T-helper 17 cell (primary cell): ENCODE results near the gene NAIF1. TPM values are rescaled to one million over a fixed set of nuclear protein-coding genes. Genes with fewer than 3 reads are reported as not detected.
"Not testable (repeated sequence)": the region's sequence is repeated elsewhere in the genome, so short reads cannot be mapped to it uniquely, and the experiment has no call there.

Experiments used
- ATAC-seq: fragments of 150-1000 bp; cut with Tn5 transposase; 2 replicates; pipeline ENCODE4 v1.10.0; 2021; ENCODE audit warnings: mild to moderate bottlenecking, moderate library complexity
- DNase-seq, 3 donors: peaks; one replicate each; pipeline versions ENCODE4 v3.0.0 to v3.0.0-alpha.2; 2020 to 2021
- H3K9me3 ChIP-seq: one replicate; pipeline ENCODE4 v1.7.0; 2013; ENCODE audit warnings: low read length, mild to moderate bottlenecking; ENCODE audit not compliant: control insufficient read depth, poor library complexity, severe bottlenecking
- H3K27ac Mint-ChIP-seq: one replicate; pipeline ENCODE4 v1.8.0; 2022; ENCODE audit warnings: mild to moderate bottlenecking, moderate library complexity, mixed read lengths
- H3K27me3 Mint-ChIP-seq: one replicate; pipeline ENCODE4 v1.8.0; 2022; ENCODE audit warnings: mixed read lengths
- H3K36me3 Mint-ChIP-seq: one replicate; pipeline ENCODE4 v1.8.0; 2022; ENCODE audit warnings: low read depth, mixed read lengths
- H3K4me1 Mint-ChIP-seq: one replicate; pipeline ENCODE4 v1.8.0; 2022; ENCODE audit warnings: mild to moderate bottlenecking, mixed read lengths
- H3K4me3 Mint-ChIP-seq: one replicate; pipeline ENCODE4 v1.8.0; 2022; ENCODE audit warnings: mild to moderate bottlenecking, moderate library complexity, mixed read lengths
- total RNA-seq, 4 donors: library from RNA in 2 of 4; stranded (reverse) in 2 of 4; gene quantifications; one replicate each; pipeline ENCODE4 v1.2.3 and lab custom pipeline; 2022 to 2026

The NAIF1 gene
- total RNA-seq = 10 to 100 TPM; 11.6 to 15.2 TPM
- total RNA-seq (lab: John Stamatoyannopoulos, UW) = 17.3 to 18.0 reads per million in 2 donors

DNA sequence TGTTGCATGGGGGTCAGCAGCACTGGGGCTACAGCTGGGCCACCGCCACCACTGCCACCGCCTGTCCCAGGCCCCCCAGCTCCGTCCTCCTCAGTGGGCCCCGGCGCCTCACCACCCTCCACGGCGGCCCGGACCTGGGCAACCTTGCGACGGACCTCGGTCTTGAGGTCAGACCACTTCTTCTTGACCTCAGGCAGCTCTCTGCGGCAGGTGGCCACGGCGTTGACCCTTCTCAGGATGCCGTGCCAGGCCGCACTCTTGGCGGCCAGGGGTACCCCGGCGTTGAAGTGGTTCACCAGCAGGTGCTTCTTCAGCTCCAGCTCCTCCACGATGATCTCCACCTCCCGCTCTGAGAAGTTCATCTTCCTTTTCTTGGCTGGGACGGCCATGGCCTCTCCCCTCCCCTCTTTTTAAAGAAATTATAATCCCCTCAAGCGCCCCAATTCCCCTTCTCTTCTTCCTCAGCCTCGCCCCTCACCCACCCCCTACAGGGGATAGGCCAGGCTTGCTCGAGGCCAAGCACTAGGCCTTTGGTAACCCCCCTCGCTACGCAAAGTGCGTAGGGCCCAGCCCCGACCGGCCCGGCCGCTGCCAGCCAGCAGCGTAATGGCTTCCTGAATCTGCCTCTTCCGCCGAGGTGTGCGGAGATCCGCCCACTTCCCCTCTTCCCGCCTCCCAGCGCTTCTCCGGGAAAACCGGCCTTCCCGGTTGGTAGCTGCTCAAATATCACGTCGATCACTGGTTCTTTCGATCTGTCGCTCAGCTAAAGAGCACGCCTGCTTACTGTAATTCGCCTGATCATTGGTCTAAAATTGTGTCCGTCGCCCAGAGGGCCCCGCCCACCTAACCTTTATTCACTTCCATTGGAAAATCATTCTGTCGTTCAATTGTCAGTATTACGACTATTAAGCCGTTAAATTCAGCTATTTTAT lies at the start of gene NAIF1:
Gene NAIF1 (minus strand): TSS at position 608 of the 932 bp plus-strand sequence. CDS start 219 bp downstream, at position 389.
- Mint-ChIP-seq H3K4me1 (peaks cover 36% of the 10 kb centered on the region), H3K4me3 (peak within 1 kb of the TSS; percentile 82), H3K27ac (no peak within 1 kb of the TSS), H3K36me3 (no peaks in the 10 kb centered on the region), H3K27me3 (no peaks in the 10 kb centered on the region)
- no peaks in the 10 kb centered on the region for H3K9me3 ChIP-seq
- DNase-seq (peak; percentile 87 to 94 (median 93)), ATAC-seq (peak; percentile 75)

DNA sequence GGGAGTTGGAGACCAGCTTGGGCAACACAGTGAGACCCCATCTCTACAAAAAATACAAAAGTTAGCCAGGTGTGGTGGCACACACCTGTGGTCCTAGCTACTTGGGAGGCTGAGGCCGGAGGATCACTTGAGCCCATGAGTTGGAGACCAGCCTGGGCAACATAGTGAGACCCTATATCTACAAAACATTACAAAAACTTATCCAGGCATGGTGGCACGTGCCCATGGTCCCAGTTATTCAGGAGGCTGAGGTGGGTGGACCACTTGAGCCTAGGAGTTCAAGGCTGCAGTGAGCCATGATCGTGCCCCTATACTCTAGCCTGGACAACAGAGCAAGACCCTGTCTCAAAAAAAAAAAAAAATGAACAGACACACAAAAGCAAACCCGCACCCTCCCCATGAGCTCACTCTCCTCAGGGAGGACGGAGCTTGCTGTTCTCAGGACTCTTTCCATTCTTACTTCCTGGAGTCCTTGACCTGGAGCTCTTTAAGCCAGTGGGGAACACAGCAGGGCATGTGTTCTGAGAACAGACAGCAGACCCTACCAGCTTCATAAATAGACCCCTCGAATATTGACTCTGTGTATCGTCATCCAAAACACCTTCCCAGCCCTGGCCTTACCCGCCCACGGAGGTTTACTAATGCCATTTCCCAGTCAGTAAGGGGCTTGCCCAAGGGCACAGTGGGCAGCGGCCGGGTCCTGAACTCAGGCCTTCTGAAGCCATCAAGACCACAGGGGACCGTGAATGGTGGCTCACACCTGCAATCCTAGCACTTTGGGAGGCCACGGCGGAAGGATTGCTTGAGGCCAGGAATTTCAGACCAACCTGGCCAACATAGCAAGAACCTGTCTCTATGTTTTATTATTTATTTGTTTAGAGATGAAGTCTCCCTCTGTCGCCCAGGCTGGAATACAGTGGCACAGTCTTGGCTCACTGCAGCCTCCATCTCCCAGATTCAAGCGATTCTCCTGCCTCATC lies 49.3 kb upstream of the NAIF1 start:
- Mint-ChIP-seq H3K27ac (peak overlapping the region; percentile 84), H3K4me1 (peaks cover 8% of the 10 kb centered on the region), H3K4me3 (no peak overlapping the region), H3K27me3 (no peaks in the 10 kb centered on the region), H3K36me3 (no peaks in the 10 kb centered on the region)
- ATAC-seq = no peak
- DNase-seq = peak in 1 of 3 donors; percentile 4
- H3K9me3 ChIP-seq = no peaks in the 10 kb centered on the region

DNA sequence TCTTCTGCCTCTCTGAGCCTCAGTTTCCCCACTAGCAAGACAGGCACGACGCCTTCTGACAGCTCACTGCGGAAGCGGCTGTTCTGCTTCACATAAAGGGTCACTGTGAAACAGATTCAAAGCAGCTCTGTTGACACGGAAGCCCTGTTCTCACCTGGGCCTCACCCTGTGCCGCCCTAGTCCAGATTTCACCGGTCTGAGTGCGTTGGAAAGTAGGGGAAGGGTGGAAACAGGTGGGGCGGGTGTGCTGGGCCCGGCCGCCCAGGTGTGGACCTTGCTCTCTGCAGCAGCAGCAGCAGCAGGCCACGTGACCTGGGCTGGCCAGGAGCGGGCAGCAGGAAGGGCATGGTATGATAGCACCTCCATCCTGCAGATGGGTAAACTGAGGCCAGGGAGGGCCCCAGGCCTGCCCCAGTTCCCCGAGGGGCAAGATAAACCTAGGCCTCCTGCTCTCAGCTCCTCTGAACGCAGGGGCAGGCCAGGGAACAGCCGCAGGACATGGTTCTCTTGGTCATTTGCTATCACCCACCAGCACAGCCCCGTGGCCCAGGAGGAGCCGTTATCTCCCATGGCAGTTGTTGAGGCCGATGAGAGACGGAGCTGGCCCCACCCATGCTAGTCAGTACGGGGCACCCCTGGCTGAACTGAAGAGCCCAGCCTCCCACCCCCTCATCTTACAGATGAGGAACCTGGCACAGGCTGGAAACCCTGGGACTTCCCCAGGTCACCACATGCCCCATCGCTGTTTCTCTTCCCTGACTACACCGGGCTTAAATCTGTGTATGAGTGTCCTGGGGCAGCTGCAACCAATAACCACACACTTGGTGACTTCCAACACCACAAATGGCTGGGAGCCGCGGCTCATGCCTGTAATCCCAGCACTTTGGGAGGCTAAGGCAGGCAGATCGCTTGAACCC lies 48.3 kb upstream of the NAIF1 start:
- DNase-seq = peak in 1 of 3 donors; percentile 4

DNA sequence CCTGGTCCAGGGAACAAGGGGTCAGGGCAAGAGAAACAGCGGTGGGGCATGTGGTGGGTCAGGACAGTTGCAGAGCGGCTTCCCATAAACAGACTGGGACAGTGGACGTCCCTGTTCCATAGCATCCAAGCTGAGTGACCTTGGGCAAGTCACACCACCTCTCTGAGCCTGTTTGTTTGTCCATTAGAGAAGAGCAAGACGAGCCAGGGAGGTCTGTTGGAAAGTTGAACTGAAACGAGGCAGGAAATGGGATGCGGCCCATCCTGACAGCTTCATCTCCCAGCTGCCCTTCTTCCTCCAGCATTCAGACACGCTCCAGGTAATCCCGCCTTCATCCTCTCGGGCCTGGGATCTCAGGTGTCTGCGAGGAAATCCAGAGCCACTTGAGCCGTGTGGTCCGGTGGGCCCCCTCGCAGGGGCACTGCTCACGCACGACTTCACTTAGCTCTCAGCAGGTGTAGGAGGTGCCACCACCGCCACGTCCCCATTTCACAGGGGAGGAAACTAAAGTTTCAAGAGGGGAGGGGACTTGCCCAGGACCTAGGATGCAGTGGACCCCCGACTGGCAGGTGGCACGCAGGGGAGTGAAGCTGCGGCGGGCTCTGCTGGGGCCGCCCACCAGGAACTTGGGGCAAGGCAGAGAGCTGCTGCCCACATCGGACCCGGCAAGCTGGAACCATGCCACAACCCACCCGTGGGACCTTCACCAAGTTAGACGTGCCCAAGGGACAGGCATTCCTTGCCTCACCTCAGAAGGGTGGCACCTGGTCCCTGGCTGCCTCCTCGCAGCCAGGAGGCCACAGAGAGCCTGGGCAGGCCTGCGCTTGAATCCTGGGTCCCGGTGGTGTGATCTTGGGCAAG lies 47.4 kb upstream of the NAIF1 start:
- H3K9me3 ChIP-seq = no peaks in the 10 kb centered on the region
- no peak overlapping the region for H3K4me3 Mint-ChIP-seq
- DNase-seq (no peak), ATAC-seq (no peak)
- H3K27me3 Mint-ChIP-seq = no peaks in the 10 kb centered on the region
- no peak overlapping the region for H3K27ac Mint-ChIP-seq
- H3K36me3 Mint-ChIP-seq = peaks cover 2% of the 10 kb centered on the region
- H3K4me1 Mint-ChIP-seq = peaks cover 9% of the 10 kb centered on the region

More for the DNA sequence above, 48.3 kb upstream of the NAIF1 start:
- Mint-ChIP-seq H3K36me3 (no peaks in the 10 kb centered on the region), H3K27me3 (no peaks in the 10 kb centered on the region), H3K27ac (peak overlapping the region; percentile 59), H3K4me1 (peaks cover 8% of the 10 kb centered on the region), H3K4me3 (no peak overlapping the region)
- peak; percentile 65 for ATAC-seq
- H3K9me3 ChIP-seq = no peaks in the 10 kb centered on the region

DNA sequence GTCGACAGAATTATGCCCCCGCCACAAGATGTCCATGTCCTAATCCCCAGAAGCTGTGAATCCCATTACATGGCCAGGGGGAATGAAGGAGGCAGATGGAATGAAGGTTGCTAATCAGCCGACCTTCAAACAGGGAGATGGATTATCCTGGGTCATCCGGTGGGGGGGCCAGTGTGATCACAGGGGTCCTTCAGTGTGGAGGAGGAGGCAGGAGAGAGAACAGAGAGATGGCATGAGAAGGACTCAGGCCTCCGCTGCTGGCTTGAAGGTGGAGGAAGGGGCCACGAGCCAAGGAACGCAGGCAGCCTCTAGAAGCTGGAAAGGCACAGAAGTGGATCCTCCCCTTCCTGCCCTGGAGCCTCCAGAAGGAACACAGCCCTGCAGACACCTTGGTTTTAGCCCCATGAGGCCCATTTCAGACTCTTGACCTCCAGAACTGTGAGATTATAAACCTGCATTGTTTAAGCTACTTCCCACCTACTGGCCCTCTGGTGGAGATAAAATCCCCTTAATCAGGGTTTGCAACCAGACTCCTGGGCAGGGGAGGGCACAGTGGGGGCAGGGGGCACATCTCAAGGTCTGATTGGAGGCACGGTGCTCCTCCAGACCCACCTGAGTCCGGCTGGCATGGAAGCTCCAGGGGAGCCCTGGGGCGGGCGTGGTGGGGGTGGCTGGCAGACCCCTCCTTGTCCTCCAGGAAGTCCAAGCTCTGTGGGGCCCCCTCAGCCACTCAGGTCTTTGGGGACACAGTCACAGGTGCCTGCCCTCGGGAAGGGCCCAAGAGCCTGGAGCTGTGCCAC lies 46.6 kb upstream of the NAIF1 start:
- peak overlapping the region; percentile 53 for H3K27ac Mint-ChIP-seq
- peaks cover 3% of the 10 kb centered on the region for H3K36me3 Mint-ChIP-seq
- DNase-seq (no peak), ATAC-seq (no peak)
- no peak overlapping the region for H3K4me3 Mint-ChIP-seq
- H3K9me3 ChIP-seq = no peaks in the 10 kb centered on the region
- peaks cover 11% of the 10 kb centered on the region for H3K4me1 Mint-ChIP-seq
- no peaks in the 10 kb centered on the region for H3K27me3 Mint-ChIP-seq

DNA sequence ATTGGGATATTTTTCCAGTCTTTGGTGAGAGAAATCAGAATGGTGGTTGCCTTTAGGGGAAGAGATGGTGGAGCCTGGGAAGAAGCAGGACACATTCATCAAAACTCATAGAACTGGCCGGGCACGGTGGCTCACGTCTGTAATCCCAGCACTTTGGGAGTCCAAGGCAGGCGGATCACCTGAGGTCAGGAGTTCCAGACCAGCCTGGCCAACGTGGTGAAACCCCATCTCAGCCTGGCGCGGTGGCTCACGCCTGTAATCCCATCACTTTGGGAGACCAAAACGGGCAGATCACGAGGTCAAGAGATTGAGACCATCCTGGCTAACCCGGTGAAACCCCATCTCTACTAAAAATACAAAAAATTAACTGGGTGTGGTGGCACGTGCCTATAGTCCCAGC lies 44.6 kb upstream of the NAIF1 start:
- not testable (repeated sequence) for H3K36me3 Mint-ChIP-seq, H3K27me3 Mint-ChIP-seq, ATAC-seq, H3K4me1 Mint-ChIP-seq, H3K9me3 ChIP-seq, H3K4me3 Mint-ChIP-seq
- peak overlapping the region; percentile 80 for H3K27ac Mint-ChIP-seq
- DNase-seq = peak in 1 of 3 donors; percentile 2

DNA sequence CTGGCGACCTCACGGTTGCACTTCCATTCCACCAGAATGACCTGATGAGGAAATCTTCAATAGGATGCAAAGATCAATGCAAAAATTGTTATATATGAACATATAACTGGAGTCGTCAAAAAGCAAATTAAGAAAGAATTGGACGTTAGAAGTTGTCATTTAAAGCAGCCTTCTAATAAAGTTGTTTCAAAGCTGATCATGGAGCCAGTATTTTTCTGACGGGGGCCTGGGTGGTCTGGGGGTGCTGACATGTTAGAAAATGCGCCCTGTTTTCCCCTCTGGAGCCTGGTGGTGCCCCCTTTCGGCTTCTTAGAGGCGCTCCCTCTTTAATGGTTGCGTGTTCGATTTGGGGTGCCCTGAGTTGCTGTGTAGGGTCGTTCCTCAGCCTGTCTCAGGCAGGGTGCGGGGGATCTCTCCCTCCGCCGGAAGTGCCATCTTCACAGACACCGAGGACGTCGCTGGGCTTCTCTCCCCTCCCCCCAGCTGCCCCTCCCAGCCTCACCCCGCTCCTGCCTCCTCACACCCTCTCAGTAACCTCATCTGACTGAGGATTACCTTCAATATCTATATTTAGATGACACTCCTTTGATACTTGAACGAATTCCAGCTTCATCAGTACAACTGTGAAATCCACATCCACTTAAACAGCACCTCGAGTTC lies 42.1 kb upstream of the NAIF1 start:
- H3K36me3 Mint-ChIP-seq = peaks cover 5% of the 10 kb centered on the region
- no peak overlapping the region for H3K27ac Mint-ChIP-seq
- no peaks in the 10 kb centered on the region for H3K9me3 ChIP-seq
- DNase-seq (peak in 1 of 3 donors; percentile 5), ATAC-seq (no peak)
- no peak overlapping the region for H3K4me3 Mint-ChIP-seq
- no peaks in the 10 kb centered on the region for H3K27me3 Mint-ChIP-seq
- peaks cover 6% of the 10 kb centered on the region for H3K4me1 Mint-ChIP-seq

DNA sequence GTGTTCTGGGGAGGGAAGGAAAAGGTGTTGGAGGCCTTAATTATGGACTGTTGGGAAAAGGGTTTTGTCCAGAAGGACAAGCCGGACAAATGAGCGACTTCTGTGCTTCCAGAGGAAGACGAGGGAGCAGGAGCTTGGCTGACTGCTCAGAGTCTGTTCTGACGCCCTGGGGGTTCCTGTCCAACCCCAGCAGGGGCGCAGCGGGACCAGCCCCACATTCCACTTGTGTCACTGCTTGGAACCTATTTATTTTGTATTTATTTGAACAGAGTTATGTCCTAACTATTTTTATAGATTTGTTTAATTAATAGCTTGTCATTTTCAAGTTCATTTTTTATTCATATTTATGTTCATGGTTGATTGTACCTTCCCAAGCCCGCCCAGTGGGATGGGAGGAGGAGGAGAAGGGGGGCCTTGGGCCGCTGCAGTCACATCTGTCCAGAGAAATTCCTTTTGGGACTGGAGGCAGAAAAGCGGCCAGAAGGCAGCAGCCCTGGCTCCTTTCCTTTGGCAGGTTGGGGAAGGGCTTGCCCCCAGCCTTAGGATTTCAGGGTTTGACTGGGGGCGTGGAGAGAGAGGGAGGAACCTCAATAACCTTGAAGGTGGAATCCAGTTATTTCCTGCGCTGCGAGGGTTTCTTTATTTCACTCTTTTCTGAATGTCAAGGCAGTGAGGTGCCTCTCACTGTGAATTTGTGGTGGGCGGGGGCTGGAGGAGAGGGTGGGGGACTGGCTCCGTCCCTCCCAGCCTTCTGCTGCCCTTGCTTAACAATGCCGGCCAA lies 41.3 kb upstream of the NAIF1 start:
- Mint-ChIP-seq H3K36me3 (peaks cover 5% of the 10 kb centered on the region), H3K4me1 (peaks cover 7% of the 10 kb centered on the region), H3K4me3 (no peak overlapping the region), H3K27me3 (no peaks in the 10 kb centered on the region), H3K27ac (no peak overlapping the region)
- DNase-seq (no peak), ATAC-seq (no peak)
- H3K9me3 ChIP-seq = no peaks in the 10 kb centered on the region

- DNase-seq (no peak), ATAC-seq (no peak)
- H3K9me3 ChIP-seq = no peaks in the 10 kb centered on the region
- no peaks in the 10 kb centered on the region for H3K27me3 Mint-ChIP-seq
- H3K36me3 Mint-ChIP-seq = peaks cover 6% of the 10 kb centered on the region
- no peak overlapping the region for H3K27ac Mint-ChIP-seq
- no peak overlapping the region for H3K4me3 Mint-ChIP-seq
- peaks cover 15% of the 10 kb centered on the region for H3K4me1 Mint-ChIP-seq
These were observed 40.5 kb upstream of the NAIF1 start for GRCh38 chr9:128107468-128108268.
